ENCODE data around the gene S1PR3.

DNA sequence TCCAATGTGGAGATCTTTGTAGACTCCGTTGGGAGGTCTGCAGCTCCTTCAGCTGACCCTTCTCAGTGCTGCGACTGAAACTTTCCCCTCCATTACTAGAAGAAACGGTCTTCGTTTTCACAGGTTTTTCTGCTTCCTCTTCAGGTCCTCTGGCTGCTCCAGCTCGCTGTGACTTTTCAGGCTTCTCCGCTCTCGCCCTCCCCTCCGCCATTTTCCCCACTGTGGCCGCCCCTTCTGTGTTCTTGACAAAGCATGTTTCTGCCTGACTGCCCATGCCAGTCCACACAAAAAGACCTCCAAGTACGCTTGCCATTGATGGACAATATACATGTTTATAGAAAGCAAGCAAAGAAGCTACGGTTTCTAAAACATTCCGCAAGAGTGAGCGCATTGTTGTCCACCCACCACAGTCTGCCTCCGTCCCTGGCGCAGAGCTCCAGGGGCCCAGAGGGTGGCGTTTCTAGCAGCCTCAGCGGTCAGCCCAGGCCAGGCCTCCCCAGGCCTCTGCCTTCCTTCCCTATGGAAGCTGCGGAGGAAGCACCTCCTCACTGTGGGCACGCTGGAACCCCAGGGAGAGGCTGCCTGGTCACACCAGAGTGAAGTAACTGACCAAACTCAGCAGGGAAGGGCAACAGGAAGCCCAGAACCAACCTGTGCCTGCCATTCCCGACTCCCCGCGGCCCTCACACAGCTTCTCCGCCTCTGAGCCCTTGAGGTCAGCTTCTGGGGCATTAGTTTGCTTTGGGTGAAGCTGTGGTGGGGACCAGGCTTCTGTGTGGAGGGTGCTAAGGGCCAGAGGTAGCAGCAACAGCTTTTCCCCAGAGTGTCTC is 19.9 kb upstream of the S1PR3 start:
- no peak for TF ChIP-seq CTCF (IDR thresholded peaks at IDR 0.05)
- TF ChIP-seq POLR2A (IDR thresholded peaks at IDR 0.05), result no peak

Data from Peyer's patch (tissue), 4 donors.